IgD-negative memory B cell (primary cell): ENCODE measurements around the gene OGFOD3. TPM values are rescaled to one million over a fixed set of nuclear protein-coding genes. Genes with fewer than 3 reads are reported as not detected.
"Not testable (repeated sequence)": the region's sequence is repeated elsewhere in the genome, so short reads cannot be mapped to it uniquely, and the experiment has no call there.

Experiments
- H3K27ac Mint-ChIP-seq, 3 donors: one replicate each; pipeline ENCODE4 v1.8.0; 2020 to 2022; ENCODE audit warnings: mild to moderate bottlenecking in 3 of 3, mixed read lengths in 3 of 3, moderate library complexity in 1 of 3
- H3K27me3 Mint-ChIP-seq: one replicate; pipeline ENCODE4 v1.8.0; 2021; ENCODE audit warnings: mixed read lengths
- H3K36me3 Mint-ChIP-seq: one replicate; pipeline ENCODE4 v1.8.0; 2020; ENCODE audit warnings: mild to moderate bottlenecking, mixed read lengths
- H3K4me1 Mint-ChIP-seq, 3 donors: one replicate each; pipeline ENCODE4 v1.8.0; 2020 to 2022; ENCODE audit warnings: mixed read lengths in 3 of 3, mild to moderate bottlenecking in 1 of 3
- H3K4me3 Mint-ChIP-seq, 4 donors: one replicate each; pipeline ENCODE4 v1.8.0; 2020 to 2022; ENCODE audit warnings: mild to moderate bottlenecking in 4 of 4, mixed read lengths in 4 of 4, moderate library complexity in 3 of 4
- H3K9me3 Mint-ChIP-seq, 3 donors: one replicate each; pipeline ENCODE4 v1.8.0; 2020 to 2021; ENCODE audit warnings: mixed read lengths in 3 of 3, mild to moderate bottlenecking in 1 of 3
- polyA plus RNA-seq: library from polyadenylated mRNA; unstranded; fragments of 300-500 nt; fragmentation: Illumina TruSeq; gene quantifications from one replicate; pipeline ENCODE4 v1.2.3, GENCODE V29; 2021

The OGFOD3 gene
- 33.2 TPM for polyA plus RNA-seq

DNA sequence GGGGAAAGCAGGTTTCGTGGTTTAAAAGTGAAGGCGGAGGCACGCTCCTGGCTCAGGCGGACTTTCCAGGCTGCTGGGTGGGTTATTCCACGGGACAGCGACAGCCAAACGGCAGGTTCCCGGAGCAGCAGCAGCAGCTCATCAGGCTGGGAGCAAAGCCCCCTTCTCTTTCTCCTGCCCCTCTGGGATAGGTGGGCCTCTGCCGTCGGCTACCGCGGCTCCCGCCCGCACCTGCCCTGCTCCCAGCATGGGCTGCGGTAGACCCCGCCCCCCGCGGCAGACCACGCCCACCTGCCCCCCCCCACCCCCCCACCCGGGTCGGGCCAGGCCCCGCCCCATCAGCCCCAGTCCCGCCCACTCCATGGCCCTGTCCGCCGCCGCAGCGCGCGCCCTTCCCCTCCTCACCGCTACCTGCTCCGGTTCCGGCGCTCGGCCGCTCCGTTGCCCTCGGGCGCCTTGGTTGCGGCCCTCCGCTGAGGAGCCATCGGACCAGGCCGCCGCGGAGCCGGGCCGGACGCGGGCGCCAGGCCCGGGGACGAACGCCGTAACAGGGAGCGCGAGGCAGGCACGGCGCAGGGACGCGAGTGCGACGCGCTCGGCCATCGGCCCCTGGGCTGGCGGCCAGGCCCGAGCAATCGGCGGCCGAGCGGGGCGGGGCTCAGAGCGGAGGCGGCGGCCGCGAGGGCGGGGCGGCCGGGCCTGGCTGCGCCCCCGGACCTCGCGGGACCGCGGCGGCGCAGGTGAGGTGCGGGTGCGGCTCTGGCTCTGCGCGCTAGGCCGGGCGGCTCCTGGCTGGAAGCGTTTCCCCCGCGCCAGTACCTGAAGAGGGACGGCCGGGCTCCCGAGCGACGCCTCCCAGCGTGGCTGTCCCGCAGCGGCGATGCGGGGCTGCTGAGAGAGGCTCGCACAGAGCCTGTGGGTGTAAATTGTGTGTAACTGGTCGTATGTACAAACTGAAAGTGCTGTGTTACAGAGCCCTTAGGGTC lies at the start of gene OGFOD3, which contains the start of gene HEXD:
TSS of gene OGFOD3 (minus strand) at position 586 of the 986 bp plus-strand sequence. CDS start at position 485, 101 bp downstream.
TSS of gene HEXD (plus strand) at position 347 of the 986 bp plus-strand sequence. CDS start 1,453 bp downstream, outside the sequence.
- H3K4me1 Mint-ChIP-seq = peaks cover 12 to 20% (median 20%) of the 10 kb centered on the region in 3 donors
- H3K4me3 Mint-ChIP-seq = peak within 1 kb of the TSS; percentile 86 to 95 (median 91)
- no peaks in the 10 kb centered on the region for H3K27me3 Mint-ChIP-seq
- H3K9me3 Mint-ChIP-seq = no peaks in the 10 kb centered on the region
- H3K27ac Mint-ChIP-seq = peak within 1 kb of the TSS; percentile 13 to 90 (median 80)
- peaks cover 11% of the 10 kb centered on the region for H3K36me3 Mint-ChIP-seq

DNA sequence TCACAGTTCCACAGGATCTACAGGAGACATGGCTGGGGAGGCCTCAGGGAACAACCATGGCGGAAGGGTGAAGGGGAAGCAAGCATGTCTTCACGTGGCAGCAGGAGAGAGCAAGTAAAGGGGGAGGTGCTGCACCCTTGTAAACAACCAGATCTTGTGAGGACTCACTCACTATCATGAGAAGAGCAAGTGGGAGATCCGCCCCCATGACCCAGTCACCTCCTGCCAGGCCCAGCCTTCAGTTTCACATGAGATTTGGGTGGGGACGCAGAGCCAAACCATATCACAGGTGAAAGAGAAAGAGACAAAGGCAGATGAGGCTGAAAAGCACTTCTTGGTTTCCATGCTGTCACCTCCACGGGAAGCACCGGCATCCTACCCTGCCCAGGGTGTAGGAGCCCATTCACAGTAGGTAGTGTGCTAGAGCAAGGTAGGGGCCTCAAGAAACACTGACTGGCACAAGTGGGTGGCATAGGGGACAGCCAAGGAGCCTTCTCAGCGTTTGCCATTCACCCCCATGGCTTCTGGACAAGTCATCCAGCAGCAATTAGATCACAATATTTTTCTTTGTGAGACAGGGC lies 46.7 kb upstream of the OGFOD3 start:
- H3K4me3 Mint-ChIP-seq = no peak overlapping the region
- H3K27me3 Mint-ChIP-seq = no peaks in the 10 kb centered on the region
- H3K27ac Mint-ChIP-seq = peak overlapping the region in 2 of 3 donors; percentile 7 to 59
- peaks cover 0 to 3% (median 1%) of the 10 kb centered on the region in 3 donors for H3K4me1 Mint-ChIP-seq
- peaks cover 15% of the 10 kb centered on the region for H3K36me3 Mint-ChIP-seq
- H3K9me3 Mint-ChIP-seq = no peaks in the 10 kb centered on the region

DNA sequence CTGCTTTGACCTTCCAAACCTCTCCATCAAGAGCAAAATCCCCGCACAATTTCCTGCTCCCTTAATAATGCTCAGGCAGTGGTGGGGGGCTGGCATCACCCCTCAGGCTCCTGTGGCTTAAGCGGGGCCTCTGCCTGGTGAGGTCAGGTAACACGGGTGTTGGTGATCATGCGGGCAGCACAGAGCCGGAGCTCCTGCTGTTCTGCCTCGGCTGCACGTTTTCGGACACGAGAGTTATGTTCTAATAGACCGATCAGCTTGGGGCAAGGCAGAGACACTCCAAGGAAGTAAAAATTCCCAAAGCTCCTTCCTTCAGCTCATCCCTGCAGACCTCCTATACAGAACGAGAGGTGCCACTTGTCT lies 46.2 kb upstream of the OGFOD3 start:
- Mint-ChIP-seq H3K4me1 (peaks cover 1 to 4% (median 3%) of the 10 kb centered on the region in 3 donors), H3K27ac (peak overlapping the region in 2 of 3 donors; percentile 7 to 8), H3K4me3 (no peak overlapping the region), H3K36me3 (peaks cover 12% of the 10 kb centered on the region), H3K27me3 (no peaks in the 10 kb centered on the region), H3K9me3 (no peaks in the 10 kb centered on the region)

DNA sequence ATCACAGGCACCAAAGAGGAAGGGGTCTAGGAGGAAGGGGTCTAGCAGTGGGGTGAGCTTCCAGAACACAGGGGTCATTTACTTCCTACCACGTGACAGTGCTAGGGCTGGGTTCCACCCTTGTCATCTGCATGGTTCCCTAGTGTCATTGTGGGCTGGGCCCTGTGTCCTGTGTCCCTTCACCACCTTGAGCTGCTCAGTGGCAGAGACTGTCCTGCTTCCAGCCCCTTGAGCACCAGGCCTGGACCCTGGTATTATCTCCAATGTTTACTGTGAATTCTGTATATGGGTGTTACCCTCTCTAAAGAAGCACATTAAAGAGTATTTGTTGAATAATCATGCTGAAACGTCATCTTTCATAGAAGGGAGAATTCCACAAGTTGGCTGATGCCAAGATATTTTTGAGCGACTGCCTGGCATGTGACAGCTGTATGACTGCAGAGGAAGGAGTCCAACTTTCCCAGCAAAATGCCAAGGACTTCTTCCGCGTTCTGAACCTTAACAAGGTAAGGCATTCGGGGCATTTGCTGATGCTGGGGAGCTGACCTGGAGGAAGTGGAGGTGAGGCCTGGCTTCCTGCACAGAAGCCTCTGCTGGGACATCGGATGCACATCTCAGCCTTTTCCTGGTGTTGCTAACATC lies 45.7 kb upstream of the OGFOD3 start:
- H3K4me3 Mint-ChIP-seq = no peak overlapping the region
- H3K9me3 Mint-ChIP-seq = no peaks in the 10 kb centered on the region
- H3K27ac Mint-ChIP-seq = peak overlapping the region in 1 of 3 donors; percentile 64
- H3K36me3 Mint-ChIP-seq = peaks cover 9% of the 10 kb centered on the region
- H3K4me1 Mint-ChIP-seq = peaks cover 4 to 9% (median 7%) of the 10 kb centered on the region in 3 donors
- H3K27me3 Mint-ChIP-seq = no peaks in the 10 kb centered on the region

- Mint-ChIP-seq H3K4me1 (peaks cover 4 to 9% (median 7%) of the 10 kb centered on the region in 3 donors), H3K9me3 (no peaks in the 10 kb centered on the region), H3K27ac (peak overlapping the region in 1 of 3 donors; percentile 64)
Measured at GRCh38 chr17:82463391-82463790, 45.0 kb upstream of the OGFOD3 start.

GRCh38 chr17:82461827-82462524 lies 43.6 kb upstream of the OGFOD3 start:
- no peaks in the 10 kb centered on the region for H3K27me3 Mint-ChIP-seq
- H3K36me3 Mint-ChIP-seq = peaks cover 7% of the 10 kb centered on the region
- peaks cover 13 to 17% (median 14%) of the 10 kb centered on the region in 3 donors for H3K4me1 Mint-ChIP-seq
- no peaks in the 10 kb centered on the region for H3K9me3 Mint-ChIP-seq
- peak overlapping the region in 1 of 4 donors; percentile 33 for H3K4me3 Mint-ChIP-seq
- H3K27ac Mint-ChIP-seq = no peak overlapping the region

More at GRCh38 chr17:82463391-82463790, 45.0 kb upstream of the OGFOD3 start:
- peaks cover 7% of the 10 kb centered on the region for H3K36me3 Mint-ChIP-seq
- H3K4me3 Mint-ChIP-seq = no peak overlapping the region
- H3K27me3 Mint-ChIP-seq = no peaks in the 10 kb centered on the region

GRCh38 chr17:82459936-82460335 lies 41.5 kb upstream of the OGFOD3 start:
- not testable (repeated sequence) for H3K27me3 Mint-ChIP-seq, H3K36me3 Mint-ChIP-seq, H3K27ac Mint-ChIP-seq, H3K9me3 Mint-ChIP-seq
- peaks cover 13 to 17% (median 15%) of the 10 kb centered on the region in 3 donors for H3K4me1 Mint-ChIP-seq
- H3K4me3 Mint-ChIP-seq = peak overlapping the region in 2 of 4 donors; percentile 27 to 55

DNA sequence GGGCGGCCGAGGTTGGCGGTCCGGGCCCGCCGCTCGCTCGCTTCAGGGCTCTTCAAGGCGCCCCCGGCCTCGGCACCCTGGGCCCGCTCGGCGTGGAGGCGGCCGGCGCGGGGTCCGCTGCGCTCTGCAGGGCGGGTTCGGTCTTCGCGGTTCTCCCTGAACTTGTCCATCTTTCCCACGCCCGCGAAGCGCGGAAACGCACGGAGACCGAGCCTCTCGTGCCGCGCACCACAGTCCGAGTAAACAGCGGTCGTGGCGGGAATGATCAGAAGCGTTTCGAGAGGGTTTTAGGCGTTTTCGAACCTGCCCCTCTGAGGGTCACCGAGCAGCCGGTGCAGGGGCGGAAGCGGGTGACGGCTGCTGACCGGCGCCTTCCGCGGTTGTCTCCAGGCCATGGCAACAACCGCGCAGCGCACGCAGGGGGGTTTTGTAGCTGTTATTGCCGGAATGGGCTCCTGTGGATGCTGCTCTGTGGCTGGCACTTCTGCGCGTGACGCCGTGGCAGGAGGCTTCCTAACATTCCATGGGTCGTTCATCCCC lies 40.6 kb upstream of the OGFOD3 start:
- H3K9me3 Mint-ChIP-seq = no peaks in the 10 kb centered on the region
- H3K4me3 Mint-ChIP-seq = peak overlapping the region; percentile 86 to 96 (median 87)
- peaks cover 13 to 17% (median 15%) of the 10 kb centered on the region in 3 donors for H3K4me1 Mint-ChIP-seq
- no peaks in the 10 kb centered on the region for H3K36me3 Mint-ChIP-seq
- H3K27ac Mint-ChIP-seq = peak overlapping the region; percentile 81 to 93 (median 82)
- no peaks in the 10 kb centered on the region for H3K27me3 Mint-ChIP-seq

DNA sequence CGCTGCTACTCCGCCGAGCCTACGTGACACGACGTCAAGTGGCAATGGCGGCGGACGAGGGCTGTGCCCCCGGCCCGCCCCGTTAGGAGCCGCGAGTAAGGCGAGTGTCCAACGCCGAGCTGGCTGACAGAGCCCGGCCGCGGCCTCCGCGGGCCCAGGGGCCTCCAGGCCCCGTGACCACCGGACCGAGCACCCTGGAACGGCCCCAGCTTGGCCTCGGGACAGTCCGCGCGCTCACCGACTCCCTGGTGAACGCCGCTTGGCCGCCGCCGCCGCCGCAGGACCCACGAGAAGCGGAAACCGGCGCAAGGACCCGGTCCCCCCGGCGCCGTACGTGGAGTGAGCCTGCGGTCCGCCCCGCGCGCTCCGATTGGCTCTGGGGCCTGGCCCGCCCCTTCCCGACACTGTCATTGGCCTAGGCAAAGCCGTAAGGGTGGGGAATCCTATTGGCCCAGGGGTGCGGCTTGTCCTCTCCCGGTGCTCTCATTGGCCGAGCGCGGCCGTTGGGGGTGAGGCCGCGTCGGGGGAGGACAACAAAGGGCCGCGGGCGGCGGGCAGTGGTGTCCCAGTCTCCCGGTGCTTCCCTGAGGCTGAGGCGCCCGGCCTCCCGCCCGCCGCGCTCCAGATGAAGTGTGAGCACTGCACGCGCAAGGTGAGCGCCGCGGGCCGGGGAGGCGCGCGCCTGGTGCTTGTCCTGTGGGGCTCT lies 39.9 kb upstream of the OGFOD3 start, which contains the start of gene NARF:
TSS of gene NARF (plus strand) at position 563 of the 706 bp plus-strand sequence. CDS start at position 626, 63 bp downstream.
- no peaks in the 10 kb centered on the region for H3K36me3 Mint-ChIP-seq
- H3K4me3 Mint-ChIP-seq = peak within 1 kb of the TSS; percentile 86 to 96 (median 87)
- no peaks in the 10 kb centered on the region for H3K9me3 Mint-ChIP-seq
- no peaks in the 10 kb centered on the region for H3K27me3 Mint-ChIP-seq
- H3K4me1 Mint-ChIP-seq = peaks cover 13 to 17% (median 15%) of the 10 kb centered on the region in 3 donors
- peak within 1 kb of the TSS; percentile 87 to 94 (median 93) for H3K27ac Mint-ChIP-seq

DNA sequence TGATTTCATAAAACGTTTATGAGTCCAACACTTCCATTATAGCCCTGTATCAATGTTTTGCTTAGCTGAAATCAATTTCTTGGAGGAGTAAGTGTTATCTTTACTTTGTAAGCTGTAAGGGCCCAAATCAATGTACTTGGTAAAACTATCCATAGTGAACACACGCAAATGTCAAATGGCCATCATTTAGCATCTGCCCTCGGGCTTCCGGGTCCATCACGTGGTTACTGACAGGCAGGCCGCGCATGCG lies 39.5 kb upstream of the OGFOD3 start:
- no peaks in the 10 kb centered on the region for H3K9me3 Mint-ChIP-seq
- no peaks in the 10 kb centered on the region for H3K27me3 Mint-ChIP-seq
- peaks cover 13 to 17% (median 15%) of the 10 kb centered on the region in 3 donors for H3K4me1 Mint-ChIP-seq
- H3K27ac Mint-ChIP-seq = peak overlapping the region; percentile 87 to 94 (median 93)
- H3K4me3 Mint-ChIP-seq = peak overlapping the region; percentile 86 to 96 (median 87)
- no peaks in the 10 kb centered on the region for H3K36me3 Mint-ChIP-seq

DNA sequence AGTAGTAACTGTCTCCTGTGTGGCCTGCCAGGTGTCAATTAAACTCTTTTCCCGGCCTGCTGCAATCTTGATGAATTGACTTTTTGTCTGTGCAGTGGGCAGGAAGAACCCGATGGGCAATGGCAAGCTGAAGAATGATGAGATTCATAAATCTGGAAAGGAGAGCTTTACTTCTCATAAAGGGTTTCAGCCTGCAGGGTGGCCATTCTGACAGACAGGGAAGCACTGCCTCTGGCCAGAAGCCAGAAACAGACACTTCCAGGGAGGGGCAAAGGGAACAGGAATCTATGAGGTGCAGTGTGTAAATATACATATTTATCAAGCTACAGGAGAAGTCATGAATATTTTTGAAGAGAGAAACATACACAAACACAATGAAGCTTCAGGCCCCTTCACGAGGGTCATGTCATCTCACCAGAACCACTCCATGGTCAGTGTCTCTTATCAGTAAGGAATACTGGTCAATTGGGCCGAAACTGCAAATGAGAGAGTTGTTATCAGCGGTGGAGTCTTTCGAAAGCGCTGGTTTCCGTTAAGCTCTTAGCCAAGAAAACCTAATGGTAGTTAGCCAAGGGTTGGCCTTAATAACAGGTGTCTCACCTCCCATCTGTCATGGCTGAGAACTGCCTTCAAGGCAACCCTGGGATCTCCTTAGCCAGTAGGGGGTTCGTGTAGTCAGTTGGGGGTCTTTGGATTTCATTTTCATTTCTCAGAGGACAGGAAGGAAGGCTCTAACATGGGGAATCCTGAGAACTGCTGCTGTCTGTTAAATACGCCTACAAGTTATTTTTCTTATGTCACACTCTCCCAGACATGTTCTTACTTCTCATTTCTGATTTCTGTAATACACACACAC lies 38.9 kb upstream of the OGFOD3 start:
- Mint-ChIP-seq H3K4me1 (peaks cover 11 to 19% (median 15%) of the 10 kb centered on the region in 3 donors), H3K27ac (peak overlapping the region; percentile 87 to 94 (median 93)), H3K4me3 (peak overlapping the region; percentile 86 to 96 (median 87)), H3K9me3 (no peaks in the 10 kb centered on the region), H3K36me3 (no peaks in the 10 kb centered on the region), H3K27me3 (no peaks in the 10 kb centered on the region)

DNA sequence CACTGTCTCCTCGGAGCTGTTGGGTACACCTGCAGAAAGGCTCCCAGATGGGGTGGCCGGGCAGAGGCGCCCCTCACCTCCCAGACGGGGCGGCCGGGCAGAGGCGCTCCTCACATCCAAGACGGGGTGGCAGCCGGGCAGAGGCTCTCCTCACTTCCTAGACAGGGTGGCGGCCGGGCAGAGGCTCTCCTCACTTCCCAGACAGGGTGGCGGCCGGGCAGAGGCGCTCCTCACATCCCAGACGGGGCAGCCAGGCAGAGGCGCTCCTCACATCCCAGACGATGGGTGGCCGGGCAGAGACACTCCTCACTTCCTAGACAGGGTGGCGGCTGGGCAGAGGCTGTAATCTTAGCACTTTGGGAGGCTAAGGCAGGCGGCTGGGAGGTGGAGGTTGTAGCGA lies 35.3 kb upstream of the OGFOD3 start:
- peaks cover 17 to 29% (median 20%) of the 10 kb centered on the region in 3 donors for H3K4me1 Mint-ChIP-seq
- H3K27me3 Mint-ChIP-seq, H3K36me3 Mint-ChIP-seq, H3K9me3 Mint-ChIP-seq, H3K27ac Mint-ChIP-seq: not testable (repeated sequence)
- H3K4me3 Mint-ChIP-seq = peak overlapping the region in 1 of 4 donors; percentile 41

GRCh38 chr17:82453151-82453550 lies 34.8 kb upstream of the OGFOD3 start:
- H3K27ac Mint-ChIP-seq, H3K27me3 Mint-ChIP-seq, H3K36me3 Mint-ChIP-seq, H3K9me3 Mint-ChIP-seq, H3K4me3 Mint-ChIP-seq: not testable (repeated sequence)
- peaks cover 17 to 30% (median 20%) of the 10 kb centered on the region in 3 donors for H3K4me1 Mint-ChIP-seq
